T-cell (primary cell): ENCODE data around the gene GCNT2. TPM values are rescaled to one million over a fixed set of nuclear protein-coding genes. Genes with fewer than 3 reads are reported as not detected.

Experiments used
- ATAC-seq, 4 experiments: fragments of 200-7000 bp in 3 of 4; fragments of 150-1000 bp in 1 of 4; cut with Tn5 transposase; replicated peaks in 1 of 4; 1 replicate in 3 of 4; 2 replicates in 1 of 4; pipeline ENCODE4 v1.10.0; 2021; ENCODE audit warnings: moderate library complexity in 3 of 4, mild to moderate bottlenecking in 2 of 4, moderate number of reproducible peaks in 1 of 4
- CTCF ChIA-PET, 2 donors: fragments of 300-600 bp; sonication (Branson Sonifier 250); formaldehyde crosslinking; loops; one replicate each; lab custom pipeline; 2022; ENCODE audit warnings: antibody characterized with exemption in 2 of 2; lab: Charles Lee
- POLR2A ChIA-PET, 2 donors: fragments of 300-600 bp; sonication (Branson Sonifier 250); formaldehyde crosslinking; loops; one replicate each; lab custom pipeline; 2022; ENCODE audit warnings: antibody characterized with exemption in 2 of 2; lab: Charles Lee
- DNase-seq, 35 experiments: peaks; one replicate each; pipeline versions ENCODE4 v3.0.0 to v3.0.0-alpha.2; 2013 to 2023
- H3K27ac ChIP-seq: one replicate; pipeline ENCODE4 v1.5.1; 2013; ENCODE audit warnings: low read length
- H3K27me3 ChIP-seq, 2 experiments: replicated peaks in 1 of 2; 1 replicate in 1 of 2; 2 replicates in 1 of 2; pipeline versions ENCODE4 v1.6.1 to v1.7.0; 2013; ENCODE audit warnings: low read length in 1 of 2, mixed read lengths in 1 of 2; ENCODE audit not compliant: control insufficient read depth in 2 of 2, insufficient read depth in 2 of 2; ENCODE audit errors: extremely low read depth in 1 of 2
- H3K36me3 ChIP-seq, 2 donors: 1 replicate in 1 of 2; 2 replicates in 1 of 2; pipeline versions ENCODE4 v1.6.1 to v1.7.0; 2013; ENCODE audit warnings: low read length in 1 of 2; ENCODE audit not compliant: control insufficient read depth in 2 of 2, insufficient read depth in 1 of 2; ENCODE audit errors: extremely low read depth in 1 of 2
- H3K4me1 ChIP-seq, 2 experiments: 1 replicate in 1 of 2; 2 replicates in 1 of 2; pipeline versions ENCODE4 v1.6.1 to v1.7.0; 2013; ENCODE audit warnings: low read length in 2 of 2, mixed read lengths in 1 of 2; ENCODE audit not compliant: insufficient read depth in 2 of 2, control insufficient read depth in 1 of 2; ENCODE audit errors: extremely low read depth in 1 of 2
- H3K4me3 ChIP-seq, 2 donors: 1 replicate in 1 of 2; 2 replicates in 1 of 2; pipeline versions ENCODE4 v1.5.1 to v1.7.0; 2013; ENCODE audit warnings: mild to moderate bottlenecking in 2 of 2, low read length in 1 of 2, moderate library complexity in 1 of 2; ENCODE audit not compliant: control insufficient read depth in 1 of 2; ENCODE audit errors: extremely low read depth in 1 of 2
- H3K9me3 ChIP-seq: 2 replicates; pipeline ENCODE4 v1.7.0; 2013
- H3K27ac Mint-ChIP-seq, 2 donors: one replicate each; pipeline ENCODE4 v1.8.0; 2020 to 2021; ENCODE audit warnings: mild to moderate bottlenecking in 2 of 2, mixed read lengths in 2 of 2
- H3K27me3 Mint-ChIP-seq, 2 donors: one replicate each; pipeline ENCODE4 v1.8.0; 2021 to 2022; ENCODE audit warnings: mixed read lengths in 2 of 2
- H3K36me3 Mint-ChIP-seq: one replicate; pipeline ENCODE4 v1.8.0; 2021; ENCODE audit warnings: mixed read lengths
- H3K4me1 Mint-ChIP-seq, 3 donors: one replicate each; pipeline ENCODE4 v1.8.0; 2020 to 2022; ENCODE audit warnings: mixed read lengths in 3 of 3, mild to moderate bottlenecking in 1 of 3
- H3K4me3 Mint-ChIP-seq, 3 donors: one replicate each; pipeline ENCODE4 v1.8.0; 2020 to 2022; ENCODE audit warnings: mild to moderate bottlenecking in 3 of 3, mixed read lengths in 3 of 3, moderate library complexity in 3 of 3
- H3K9me3 Mint-ChIP-seq, 3 donors: one replicate each; pipeline ENCODE4 v1.8.0; 2020 to 2022; ENCODE audit warnings: mixed read lengths in 3 of 3
- WGBS: methylation state at CpG from one replicate; pipeline ENCODE4 v1.1.5; 2013; ENCODE audit warnings: missing lambda C conversion rate; ENCODE audit not compliant: insufficient coverage; 5-methylcytosine and 5-hydroxymethylcytosine counted together
- total RNA-seq, 35 experiments: library from RNA in 6 of 35; stranded (reverse) in 6 of 35; fragments of 120-200 nt in 1 of 35; gene quantifications; one replicate each; pipeline versions ENCODE4 v1.2.1 to v1.2.4 and lab custom pipeline; 2013 to 2026

GCNT2 gene
- total RNA-seq, 5 donors from 2014 or later (not counting 1 experiment from before 2014, with no cell fraction given): 2.2 to 6.8 (median 2.9) TPM

- WGBS: 51% methylated on average over 3 of the region's 3 CpGs
- H3K27ac ChIP-seq: no peak overlapping the region
- H3K27me3 Mint-ChIP-seq: no peaks in the 10 kb centered on the region
- CTCF ChIA-PET: no interaction called here
- POLR2A ChIA-PET: no interaction called here
- H3K4me1 Mint-ChIP-seq: peaks cover 2 to 13% (median 3%) of the 10 kb centered on the region in 3 donors
- H3K4me3 Mint-ChIP-seq: no peak overlapping the region
- ATAC-seq: no peak
- H3K4me3 ChIP-seq: no peak overlapping the region
- peaks cover 7% of the 10 kb centered on the region for H3K36me3 Mint-ChIP-seq
- no peak overlapping the region for H3K27ac Mint-ChIP-seq
- H3K9me3 ChIP-seq: no peaks in the 10 kb centered on the region
- H3K27me3 ChIP-seq: no peaks in the 10 kb centered on the region
- no peaks in the 10 kb centered on the region for H3K4me1 ChIP-seq
- H3K9me3 Mint-ChIP-seq: no peaks in the 10 kb centered on the region
- no peak for DNase-seq
- H3K36me3 ChIP-seq: no peaks in the 10 kb centered on the region
Measured at GRCh38 chr6:10583509-10583901, 62.4 kb downstream of the GCNT2 start.

- no peaks in the 10 kb centered on the region for H3K9me3 ChIP-seq
- POLR2A ChIA-PET: no interaction called here
- CTCF ChIA-PET: no interaction called here
- no peak for ATAC-seq
- Mint-ChIP-seq H3K27me3 (no peaks in the 10 kb centered on the region), H3K4me3 (no peak overlapping the region), H3K4me1 (peaks cover 2 to 13% (median 3%) of the 10 kb centered on the region in 3 donors), H3K27ac (no peak overlapping the region), H3K36me3 (peaks cover 7% of the 10 kb centered on the region), H3K9me3 (no peaks in the 10 kb centered on the region)
- no CpG with 5 or more reads among the region's 3 CpGs for WGBS
- no peak for DNase-seq
- no peaks in the 10 kb centered on the region for H3K4me1 ChIP-seq
- H3K36me3 ChIP-seq: no peaks in the 10 kb centered on the region
- H3K4me3 ChIP-seq: no peak overlapping the region
- no peak overlapping the region for H3K27ac ChIP-seq
- H3K27me3 ChIP-seq: no peaks in the 10 kb centered on the region
Measured at GRCh38 chr6:10584607-10585006, 63.5 kb downstream of the GCNT2 start.

GRCh38 chr6:10585209-10585845 lies 64.2 kb downstream of the GCNT2 start:
- Histone ChIP-seq H3K9me3 (no peaks in the 10 kb centered on the region), H3K27me3 (no peaks in the 10 kb centered on the region), H3K4me3 (no peak overlapping the region), H3K4me1 (no peaks in the 10 kb centered on the region), H3K27ac (no peak overlapping the region), H3K36me3 (no peaks in the 10 kb centered on the region)
- POLR2A ChIA-PET: no interaction called here
- DNase-seq (no peak), ATAC-seq (no peak)
- Mint-ChIP-seq H3K36me3 (peaks cover 7% of the 10 kb centered on the region), H3K9me3 (no peaks in the 10 kb centered on the region), H3K4me3 (no peak overlapping the region), H3K4me1 (peaks cover 2 to 10% (median 3%) of the 10 kb centered on the region in 3 donors), H3K27me3 (no peaks in the 10 kb centered on the region), H3K27ac (no peak overlapping the region)
- WGBS: 97% methylated on average over 7 of the region's 13 CpGs
- CTCF ChIA-PET: no interaction called here

GRCh38 chr6:10586302-10586701 lies 65.2 kb downstream of the GCNT2 start:
- Mint-ChIP-seq H3K36me3 (peaks cover 6% of the 10 kb centered on the region), H3K4me1 (peaks cover 2 to 7% (median 3%) of the 10 kb centered on the region in 3 donors), H3K27ac (no peak overlapping the region), H3K9me3 (no peaks in the 10 kb centered on the region), H3K27me3 (no peaks in the 10 kb centered on the region), H3K4me3 (no peak overlapping the region)
- Histone ChIP-seq H3K27me3 (no peaks in the 10 kb centered on the region), H3K4me1 (no peaks in the 10 kb centered on the region), H3K9me3 (no peaks in the 10 kb centered on the region), H3K27ac (no peak overlapping the region), H3K4me3 (no peak overlapping the region), H3K36me3 (no peaks in the 10 kb centered on the region)
- ATAC-seq (no peak), DNase-seq (no peak)
- ChIA-PET POLR2A (no interaction called here), CTCF (no interaction called here)
- WGBS: 60% methylated on average over 1 of the region's 5 CpGs

GRCh38 chr6:10587656-10588406 lies 66.7 kb downstream of the GCNT2 start:
- Histone ChIP-seq H3K36me3 (no peaks in the 10 kb centered on the region), H3K27ac (no peak overlapping the region), H3K4me3 (no peak overlapping the region), H3K27me3 (no peaks in the 10 kb centered on the region), H3K4me1 (no peaks in the 10 kb centered on the region), H3K9me3 (no peaks in the 10 kb centered on the region)
- DNase-seq (peak in 11 of 35 experiments; percentile 0 to 45 (median 2)), ATAC-seq (no peak)
- H3K27ac Mint-ChIP-seq: no peak overlapping the region
- no peaks in the 10 kb centered on the region for H3K27me3 Mint-ChIP-seq
- 47% methylated on average over 5 of the region's 14 CpGs for WGBS
- H3K4me1 Mint-ChIP-seq: peaks cover 2 to 7% (median 3%) of the 10 kb centered on the region in 3 donors
- H3K36me3 Mint-ChIP-seq: peaks cover 3% of the 10 kb centered on the region
- CTCF ChIA-PET: no interaction called here
- no peak overlapping the region for H3K4me3 Mint-ChIP-seq
- no peaks in the 10 kb centered on the region for H3K9me3 Mint-ChIP-seq
- POLR2A ChIA-PET: no interaction called here

- Mint-ChIP-seq H3K4me1 (peaks cover 0 to 2% (median 0%) of the 10 kb centered on the region in 3 donors), H3K9me3 (no peaks in the 10 kb centered on the region), H3K4me3 (no peak overlapping the region), H3K36me3 (peaks cover 3% of the 10 kb centered on the region), H3K27ac (no peak overlapping the region), H3K27me3 (no peaks in the 10 kb centered on the region)
- Histone ChIP-seq H3K36me3 (no peaks in the 10 kb centered on the region), H3K27ac (no peak overlapping the region), H3K9me3 (no peaks in the 10 kb centered on the region), H3K27me3 (no peaks in the 10 kb centered on the region), H3K4me3 (no peak overlapping the region), H3K4me1 (no peaks in the 10 kb centered on the region)
- CTCF ChIA-PET: no interaction called here
- DNase-seq: no peak
- WGBS: 98% methylated on average over 6 of the region's 7 CpGs
- no peak for ATAC-seq
- POLR2A ChIA-PET: no interaction called here
Measured at GRCh38 chr6:10588562-10589428, 67.6 kb downstream of the GCNT2 start.
